OCI-LY3 (cell line): ENCODE results near the gene SLC10A3.

Experiments used
- EZH2phosphoT487 ChIP-seq: fragments of 200-600 bp; shearing (Covaris generic); IDR thresholded peaks from 2 replicates; pipeline ENCODE4 v1.6.1; 2018; ENCODE audit warnings: antibody characterized with exemption, mixed run types, low read depth
- TF ChIP-seq, protein P1 (sequence below): fragments of 200-600, 300-600 bp; sonication (generic); IDR thresholded peaks from 2 replicates; pipeline ENCODE4 v1.5.1; 2014; ENCODE audit warnings: antibody characterized with exemption, low read length, low read depth

DNA sequence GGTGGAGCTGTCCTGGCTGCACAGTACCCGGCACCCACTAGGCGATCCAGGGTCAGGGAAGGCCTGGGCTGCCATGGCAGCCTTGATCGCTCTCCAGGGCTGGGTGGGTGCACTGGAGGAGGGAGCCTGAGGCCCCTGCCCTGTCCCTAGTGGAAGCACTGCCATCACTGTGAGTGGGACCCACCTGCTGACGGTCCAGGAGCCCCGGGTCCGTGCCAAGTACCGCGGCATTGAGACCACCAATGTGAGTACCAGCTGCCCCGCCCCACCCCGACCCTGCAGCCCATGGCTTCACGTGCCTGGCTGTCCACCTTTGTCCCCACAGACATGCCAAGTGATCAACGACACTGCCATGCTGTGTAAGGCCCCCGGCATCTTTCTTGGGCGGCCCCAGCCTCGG is 23.5 kb downstream of the SLC10A3 start:
- TF ChIP-seq, protein P1, sequence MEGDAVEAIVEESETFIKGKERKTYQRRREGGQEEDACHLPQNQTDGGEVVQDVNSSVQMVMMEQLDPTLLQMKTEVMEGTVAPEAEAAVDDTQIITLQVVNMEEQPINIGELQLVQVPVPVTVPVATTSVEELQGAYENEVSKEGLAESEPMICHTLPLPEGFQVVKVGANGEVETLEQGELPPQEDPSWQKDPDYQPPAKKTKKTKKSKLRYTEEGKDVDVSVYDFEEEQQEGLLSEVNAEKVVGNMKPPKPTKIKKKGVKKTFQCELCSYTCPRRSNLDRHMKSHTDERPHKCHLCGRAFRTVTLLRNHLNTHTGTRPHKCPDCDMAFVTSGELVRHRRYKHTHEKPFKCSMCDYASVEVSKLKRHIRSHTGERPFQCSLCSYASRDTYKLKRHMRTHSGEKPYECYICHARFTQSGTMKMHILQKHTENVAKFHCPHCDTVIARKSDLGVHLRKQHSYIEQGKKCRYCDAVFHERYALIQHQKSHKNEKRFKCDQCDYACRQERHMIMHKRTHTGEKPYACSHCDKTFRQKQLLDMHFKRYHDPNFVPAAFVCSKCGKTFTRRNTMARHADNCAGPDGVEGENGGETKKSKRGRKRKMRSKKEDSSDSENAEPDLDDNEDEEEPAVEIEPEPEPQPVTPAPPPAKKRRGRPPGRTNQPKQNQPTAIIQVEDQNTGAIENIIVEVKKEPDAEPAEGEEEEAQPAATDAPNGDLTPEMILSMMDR: no peak
- no peak for TF ChIP-seq EZH2phosphoT487
